GM18868 (cell line): ENCODE data around the gene CSNK1A1.
"Not testable (repeated sequence)": the region's sequence is repeated elsewhere in the genome, so short reads cannot be mapped to it uniquely, and the experiment has no call there.

ENCODE experiments used
- ATAC-seq: cut with Tn5 transposase; IDR thresholded peaks from one replicate; pipeline ENCODE4 v1.9.1; 2021; ENCODE audit warnings: mild to moderate bottlenecking, moderate library complexity; ENCODE audit not compliant: unreplicated experiment

Gene CSNK1A1

GRCh38 chr5:149535787-149536186, 15.5 kb downstream of the CSNK1A1 start:
- not testable (repeated sequence) for ATAC-seq

- ATAC-seq, result no peak
These were observed 18.8 kb downstream of the CSNK1A1 start for GRCh38 chr5:149532413-149532812.

- no peak for ATAC-seq
These were observed 21.8 kb downstream of the CSNK1A1 start for GRCh38 chr5:149529463-149529862.

DNA sequence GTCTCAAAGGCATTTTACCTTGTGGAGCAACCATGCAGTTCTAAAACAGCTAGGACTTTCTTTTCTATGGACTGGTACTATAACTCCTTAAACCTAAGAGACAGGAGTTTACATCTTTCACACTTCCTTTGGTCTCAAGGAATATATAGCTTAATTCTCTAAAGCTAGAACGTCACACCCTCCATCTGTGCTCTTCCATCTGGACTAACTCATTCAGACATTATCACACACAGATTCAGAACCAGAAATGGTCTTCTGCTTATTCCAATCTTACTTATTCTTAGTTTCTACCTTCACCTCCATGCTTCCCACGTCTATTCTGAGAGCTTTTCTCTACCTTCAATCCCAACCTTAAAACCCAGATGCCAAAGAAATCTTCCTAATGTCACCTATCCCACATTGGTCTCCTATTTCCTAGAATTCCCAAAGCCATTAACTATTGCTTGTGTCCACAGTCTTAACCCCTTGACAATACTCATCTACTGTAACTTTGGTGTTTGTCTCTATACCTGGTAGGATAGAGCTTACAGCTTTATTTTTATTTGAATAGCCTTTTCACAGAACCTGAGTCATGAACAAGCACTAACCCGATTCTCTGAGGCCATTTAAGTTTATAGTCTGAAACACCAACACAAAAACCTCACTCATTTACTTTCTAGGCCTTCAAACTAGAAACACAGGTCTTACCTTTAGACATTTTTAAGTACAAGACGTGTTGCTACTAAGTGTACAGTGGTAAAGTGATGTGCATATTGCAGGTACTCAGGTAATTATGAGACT, 22.8 kb downstream of the CSNK1A1 start:
- no peak for ATAC-seq

GRCh38 chr5:149526845-149527590, 24.2 kb downstream of the CSNK1A1 start:
- ATAC-seq, result no peak

- ATAC-seq, result no peak
These were observed 29.2 kb downstream of the CSNK1A1 start for GRCh38 chr5:149521739-149522685.

GRCh38 chr5:149519601-149520000, 31.6 kb downstream of the CSNK1A1 start:
- no peak for ATAC-seq

GRCh38 chr5:149518620-149519019, 32.6 kb downstream of the CSNK1A1 start:
- ATAC-seq, result no peak

DNA sequence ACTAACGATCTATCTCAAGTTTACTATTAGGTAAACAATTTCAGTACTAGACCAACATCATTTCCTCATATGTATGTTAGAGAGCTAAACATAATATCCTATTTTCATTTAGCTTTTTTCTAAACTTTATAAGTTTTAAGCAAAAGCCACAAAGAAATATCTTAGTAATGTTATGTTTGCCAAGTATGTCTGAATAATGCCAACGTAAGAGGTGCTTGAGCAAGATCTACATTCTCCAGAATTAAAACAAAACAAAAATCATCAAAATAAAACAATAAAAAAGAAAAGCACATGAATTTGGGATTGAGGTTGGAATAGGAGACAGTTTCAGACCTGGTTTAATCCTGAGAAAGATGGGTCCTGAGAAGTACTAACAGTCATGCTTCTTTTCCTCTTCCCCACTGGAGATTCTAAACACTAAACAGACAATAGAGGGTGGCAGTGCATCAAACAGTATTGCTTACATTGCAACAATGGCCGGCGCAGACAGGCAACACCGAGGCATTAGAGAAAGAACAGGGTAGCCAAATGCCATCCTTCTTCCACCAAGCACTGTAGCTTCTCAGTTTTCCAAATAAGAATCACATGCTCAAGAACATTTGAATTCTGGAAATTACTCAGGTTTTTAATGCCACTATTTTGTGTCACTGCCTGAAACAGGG, 33.6 kb downstream of the CSNK1A1 start:
- ATAC-seq, result no peak

DNA sequence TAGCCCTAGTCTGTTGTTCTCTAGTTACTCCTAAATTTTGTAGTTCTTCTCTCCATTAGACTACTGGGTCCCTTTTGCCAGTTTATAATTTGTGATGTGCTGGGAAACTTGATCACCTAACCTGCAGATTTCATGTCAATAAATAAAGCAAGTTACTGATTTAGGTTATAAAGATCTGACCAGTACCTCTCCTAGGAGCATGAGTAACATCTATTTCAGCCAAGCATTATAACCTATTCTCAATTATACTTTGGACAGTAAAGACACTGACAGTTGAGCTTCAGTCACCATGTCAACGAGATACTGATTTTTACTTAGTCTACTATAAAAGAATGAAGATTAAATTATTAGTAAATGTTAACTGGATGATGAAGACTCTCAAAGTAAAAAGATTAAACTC, 36.7 kb downstream of the CSNK1A1 start:
- no peak for ATAC-seq

- ATAC-seq, result not testable (repeated sequence)
These were observed 37.8 kb downstream of the CSNK1A1 start for GRCh38 chr5:149513372-149513947.

GRCh38 chr5:149510136-149510535, 41.1 kb downstream of the CSNK1A1 start:
- no peak for ATAC-seq

GRCh38 chr5:149504677-149505076, 46.6 kb downstream of the CSNK1A1 start:
- ATAC-seq, result no peak

DNA sequence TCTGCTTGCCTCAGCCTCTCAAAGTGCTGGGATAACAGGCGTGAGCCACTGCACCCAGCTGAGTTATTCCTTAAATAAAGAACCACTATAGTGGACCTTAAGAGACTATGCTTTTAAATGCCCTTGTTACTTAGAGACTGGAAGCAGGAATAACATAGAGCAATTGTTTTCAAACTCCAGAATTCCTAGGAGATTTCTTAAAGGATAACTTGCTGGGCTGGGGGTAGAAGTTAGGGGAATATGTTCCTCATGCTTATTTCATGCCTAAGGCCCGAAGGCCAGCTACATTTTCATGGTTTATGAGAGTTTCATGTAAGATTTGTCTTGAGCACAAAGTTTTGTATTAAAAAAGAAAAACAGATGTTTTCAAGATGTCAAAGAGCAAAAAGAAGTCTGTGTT, 48.2 kb downstream of the CSNK1A1 start:
- ATAC-seq, result no peak

- no peak for ATAC-seq
These were observed 50.2 kb downstream of the CSNK1A1 start for GRCh38 chr5:149500922-149501582.

DNA sequence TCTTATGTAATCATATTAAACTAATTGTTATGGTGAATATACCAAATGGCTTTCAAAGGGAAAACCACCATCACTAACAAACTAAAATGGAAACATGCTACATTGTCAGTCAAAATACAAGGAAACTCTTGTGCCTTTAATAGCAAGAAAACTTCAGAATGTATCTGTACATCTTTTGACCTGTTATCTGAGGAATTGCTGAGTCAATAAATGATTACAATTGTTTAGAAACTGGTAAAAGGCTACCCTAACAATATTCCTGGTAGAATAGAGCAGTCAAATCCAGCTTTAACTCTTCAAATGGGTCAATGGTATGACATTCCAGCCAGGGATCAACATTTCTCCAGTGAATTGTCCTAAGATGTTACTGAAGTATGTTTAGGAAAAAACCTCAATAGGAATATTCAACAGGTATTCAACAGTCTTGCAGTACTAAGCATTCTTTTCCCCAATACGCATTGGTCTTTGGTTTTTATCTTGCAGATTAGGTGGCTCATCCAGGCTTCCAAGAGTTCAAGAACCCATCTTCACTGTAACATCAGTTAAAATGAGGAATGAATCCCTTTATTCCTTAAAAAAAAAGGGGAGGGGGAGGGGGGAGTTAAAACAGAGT, 52.4 kb downstream of the CSNK1A1 start:
- no peak for ATAC-seq

DNA sequence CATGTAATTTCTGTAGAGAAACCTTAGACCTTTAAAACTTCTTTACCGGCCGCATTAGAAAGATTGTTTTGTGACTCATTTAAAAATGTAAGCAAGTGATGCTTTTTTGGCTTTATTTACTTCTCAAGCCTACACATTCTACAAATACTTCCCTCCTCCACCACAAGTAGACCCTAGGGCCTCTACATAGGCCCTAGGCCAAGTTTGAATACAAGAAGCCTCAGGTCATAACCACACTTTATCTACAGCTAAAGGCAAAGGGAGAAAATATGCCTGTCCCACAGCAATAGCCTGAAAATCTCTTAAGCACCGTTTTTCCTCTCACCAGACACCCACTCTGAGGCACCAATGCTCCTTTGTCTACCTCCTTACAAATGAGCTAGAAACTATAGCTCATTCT, 53.9 kb downstream of the CSNK1A1 start:
- ATAC-seq, result no peak

DNA sequence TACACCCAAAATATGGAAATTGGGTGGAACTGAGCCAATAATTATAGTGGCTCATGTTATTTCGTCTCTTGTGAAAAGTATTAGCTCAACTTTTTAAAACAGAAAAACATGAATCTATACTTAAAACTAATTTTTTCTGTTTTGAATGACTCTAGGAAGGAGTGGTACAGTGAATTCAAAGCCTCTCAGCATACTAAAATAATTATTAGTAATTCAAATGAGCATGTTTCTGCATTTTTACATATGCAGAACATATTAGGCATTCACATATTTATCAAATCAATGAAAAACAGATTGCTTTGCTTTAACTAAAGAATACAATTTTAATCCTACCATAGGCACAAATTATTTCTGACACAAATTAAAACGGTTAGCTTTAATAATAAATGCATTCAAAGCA, 54.3 kb downstream of the CSNK1A1 start:
- no peak for ATAC-seq

DNA sequence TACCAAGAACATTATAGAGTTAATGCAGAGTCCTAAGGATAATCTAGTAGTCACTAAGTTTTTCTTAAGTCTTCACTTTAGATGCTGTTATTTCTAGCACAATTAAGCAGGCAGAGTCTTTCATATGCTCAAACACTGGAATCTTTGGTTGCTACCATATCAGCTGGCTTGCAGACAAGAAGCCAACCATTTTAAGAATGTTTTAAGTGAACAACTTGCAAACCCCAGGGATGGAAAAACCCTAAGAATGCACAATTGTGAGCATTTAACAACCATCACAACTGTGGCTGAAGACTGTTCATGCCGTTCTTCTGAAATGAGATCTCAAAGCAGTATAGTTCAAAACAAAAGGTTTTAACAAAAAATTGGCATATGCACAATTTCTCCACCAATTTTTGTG, 55.1 kb downstream of the CSNK1A1 start:
- ATAC-seq, result no peak
